Measurements from ENCODE around the gene TAF15.

GRCh38 chr17:35817196-35817595, 7.9 kb downstream of the TAF15 start:
- TF ChIP-seq POLR2A (IDR thresholded peaks at IDR 0.05) (no peak), EP300 (IDR thresholded peaks at IDR 0.05) (no peak)

Data from tibial nerve (tissue), 3 donors.